GM10847 (cell line): ENCODE data around the gene TREX2.

ENCODE experiments used
- POLR2A ChIP-seq: IDR thresholded peaks from 2 replicates; pipeline ENCODE4 v1.6.1; 2011; ENCODE audit not compliant: insufficient read length; ENCODE audit errors: extremely low read depth

TREX2 gene

DNA sequence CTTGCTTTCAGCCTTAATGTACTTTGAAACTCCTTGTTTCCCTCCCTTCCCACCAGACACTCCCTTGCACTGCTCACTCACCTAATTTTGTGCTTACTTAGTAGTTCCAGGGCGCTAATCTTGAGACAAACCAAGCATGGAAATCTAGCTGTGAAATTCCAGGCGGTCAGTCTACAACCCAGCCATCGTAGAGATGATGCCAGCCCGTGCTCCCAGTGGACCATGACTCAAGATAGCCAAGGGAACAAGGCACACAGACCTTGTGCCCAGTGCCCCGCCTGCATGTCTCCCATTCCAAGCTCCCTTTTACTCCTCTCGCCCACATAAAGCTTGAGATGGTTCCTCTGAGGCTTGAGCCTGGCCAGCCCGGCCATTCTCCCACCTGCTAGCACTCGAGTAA lies 11.1 kb downstream of the TREX2 start:
- no peak for TF ChIP-seq POLR2A

- TF ChIP-seq POLR2A, result no peak
Measured at GRCh38 chrX:153433781-153434285, 12.0 kb downstream of the TREX2 start.

DNA sequence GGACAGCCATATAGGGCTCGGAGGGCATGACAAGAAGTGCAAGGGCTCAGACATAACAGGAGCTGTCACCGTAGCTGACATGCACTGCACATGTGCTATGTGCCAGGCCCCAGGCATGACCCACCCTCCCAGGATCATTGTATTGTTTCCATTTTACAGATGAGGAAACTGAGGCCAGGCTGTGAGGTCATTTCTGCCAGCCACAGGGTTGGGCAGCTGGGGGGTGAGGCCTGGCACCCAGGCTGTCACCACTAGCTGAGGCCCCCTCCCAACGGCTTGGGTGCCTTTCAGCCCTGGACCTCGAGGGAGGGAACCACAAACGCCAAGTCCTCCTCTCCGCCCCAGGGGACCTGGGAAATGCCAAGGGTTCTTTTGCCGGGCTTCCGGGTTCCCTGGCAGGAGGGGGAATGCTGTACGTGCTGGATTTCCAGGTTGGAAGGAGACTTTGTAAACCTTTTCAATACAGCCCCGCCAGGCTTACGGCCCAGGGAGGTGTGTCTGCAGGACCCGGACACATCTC lies 12.6 kb downstream of the TREX2 start:
- no peak for TF ChIP-seq POLR2A

GRCh38 chrX:153430796-153431195 lies 15.1 kb downstream of the TREX2 start:
- no peak for TF ChIP-seq POLR2A

GRCh38 chrX:153426204-153426603 lies 19.7 kb downstream of the TREX2 start:
- no peak for TF ChIP-seq POLR2A

DNA sequence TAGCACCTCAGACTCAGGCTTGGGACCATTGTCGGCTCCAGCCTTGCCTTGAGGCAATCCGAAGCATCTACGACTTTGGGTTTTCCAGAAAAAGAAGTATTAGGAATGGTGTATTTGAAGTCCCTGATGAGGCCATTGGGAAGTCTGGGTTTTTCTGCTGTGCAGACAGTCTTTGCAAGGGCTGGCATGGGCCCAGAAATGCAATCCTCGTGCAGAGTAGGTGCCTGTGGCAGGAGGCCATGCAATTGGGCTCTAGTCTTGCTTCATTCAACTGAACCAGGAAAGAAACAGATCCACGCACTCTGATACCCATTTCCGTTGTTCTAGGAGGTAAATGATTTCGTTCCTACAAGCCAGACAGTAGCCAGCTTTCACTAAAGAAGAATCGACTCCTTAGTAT lies 22.2 kb downstream of the TREX2 start:
- no peak for TF ChIP-seq POLR2A

- TF ChIP-seq POLR2A, result no peak
Measured at GRCh38 chrX:153421856-153422255, 24.0 kb downstream of the TREX2 start.

- no peak for TF ChIP-seq POLR2A
Measured at GRCh38 chrX:153420851-153421599, 24.8 kb downstream of the TREX2 start.

GRCh38 chrX:153417637-153418036 lies 28.2 kb downstream of the TREX2 start:
- no peak for TF ChIP-seq POLR2A

DNA sequence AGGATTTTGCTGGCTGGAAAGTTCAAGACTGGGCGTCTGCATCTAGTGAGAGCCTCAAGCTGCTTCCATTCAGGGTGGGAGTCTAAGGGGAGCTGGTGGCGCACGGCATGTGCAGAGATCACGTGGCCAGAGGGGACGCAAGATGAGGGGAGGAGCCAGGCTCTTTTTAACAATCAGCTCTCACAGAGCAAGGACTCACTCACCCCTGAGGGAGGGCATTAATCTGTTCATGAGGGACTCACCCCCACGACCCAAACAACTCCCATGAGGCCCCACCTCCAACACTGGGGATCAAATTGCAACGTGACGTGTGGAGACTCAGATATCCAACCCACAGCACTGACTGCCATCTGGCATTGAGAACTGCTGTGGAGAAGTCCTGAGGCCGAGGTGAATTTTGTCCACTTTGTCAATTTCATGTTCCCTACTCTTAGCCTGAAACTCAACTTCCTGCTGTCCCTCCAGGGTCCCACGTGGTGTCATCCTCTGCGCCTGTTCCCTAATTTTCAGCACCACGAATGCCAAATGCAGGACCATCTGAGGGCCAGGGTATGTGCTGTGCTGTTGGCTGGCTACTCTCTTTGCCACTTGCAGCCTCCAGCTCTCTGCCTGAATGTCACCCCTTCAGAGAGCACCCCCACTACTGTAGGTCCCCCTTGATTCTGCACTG lies 28.9 kb downstream of the TREX2 start:
- TF ChIP-seq POLR2A, result no peak

- TF ChIP-seq POLR2A, result no peak
Measured at GRCh38 chrX:153414856-153415510, 30.9 kb downstream of the TREX2 start.

DNA sequence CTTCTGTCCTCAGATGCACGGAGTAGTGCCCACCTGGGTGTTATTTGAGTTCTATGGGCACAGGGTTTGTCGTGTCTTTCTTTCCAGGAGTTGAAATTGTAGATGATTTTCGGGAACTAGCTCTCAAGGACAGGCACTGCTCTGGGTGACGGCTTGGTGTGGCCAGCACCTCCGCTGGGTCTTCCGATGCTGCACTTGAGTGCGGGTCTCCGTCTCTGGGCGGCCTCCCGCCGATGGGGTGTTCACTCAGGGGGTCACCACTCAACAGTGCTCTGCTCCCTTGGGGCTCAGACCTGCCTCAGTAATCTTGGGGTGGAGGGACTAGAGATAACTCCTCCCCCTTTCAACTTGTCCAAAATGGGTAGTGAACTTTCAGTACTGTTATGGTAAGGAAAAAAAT lies 32.1 kb downstream of the TREX2 start:
- no peak for TF ChIP-seq POLR2A

DNA sequence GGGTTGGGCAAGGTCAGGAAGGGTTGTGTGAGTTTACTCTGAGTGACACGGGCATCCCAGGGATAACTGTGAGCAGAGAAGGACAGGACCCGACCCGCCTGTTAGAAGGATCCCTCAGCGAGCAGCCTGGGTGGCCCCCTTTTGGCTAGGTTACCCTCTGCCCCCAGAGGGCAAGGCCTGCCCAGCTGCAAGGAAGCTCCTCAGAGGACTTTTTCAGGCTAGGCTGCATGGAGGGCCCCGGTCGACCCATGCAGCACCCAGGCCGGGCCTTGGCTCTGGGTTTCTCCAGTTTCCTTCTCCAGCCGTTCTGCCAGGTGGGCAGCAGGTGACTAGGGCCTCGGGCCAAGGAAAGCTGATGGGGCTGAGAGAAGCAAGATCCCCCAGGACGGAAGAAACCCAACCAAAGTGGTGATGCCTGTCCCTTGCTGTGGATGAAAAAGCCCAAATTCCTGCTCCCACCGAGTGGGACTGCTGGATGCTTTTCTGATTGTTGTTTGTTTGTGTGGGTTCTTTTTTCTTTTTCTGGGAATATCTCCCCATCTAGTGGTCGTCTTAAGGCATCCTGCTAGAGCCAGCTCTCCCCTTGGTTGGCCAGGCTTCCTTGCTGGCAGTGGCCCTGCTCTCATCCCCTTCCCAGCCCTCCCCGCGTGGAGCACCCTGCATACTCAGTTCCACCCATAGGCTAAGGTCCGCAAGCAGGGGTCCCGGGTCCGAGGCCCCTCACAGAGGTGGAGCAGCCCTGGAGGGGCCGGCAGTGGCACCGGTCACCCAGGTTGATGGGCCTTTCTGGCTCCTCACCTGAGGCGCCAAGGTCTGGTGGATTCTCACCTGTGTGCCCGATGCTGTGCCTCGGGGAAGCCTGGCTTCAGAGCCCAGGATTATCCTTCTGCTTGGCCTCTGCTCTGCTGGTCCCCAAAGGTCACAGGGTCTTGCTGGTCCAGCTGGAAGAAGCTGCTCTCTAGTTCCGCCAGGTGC lies 32.8 kb downstream of the TREX2 start:
- no peak for TF ChIP-seq POLR2A

- TF ChIP-seq POLR2A, result no peak
Measured at GRCh38 chrX:153411988-153412574, 33.8 kb downstream of the TREX2 start.
